ELR (cell line): Measurements from ENCODE around the gene PRIMA1.
"Not testable (repeated sequence)": the region's sequence is repeated elsewhere in the genome, so short reads cannot be mapped to it uniquely, and the experiment has no call there.

Experiments
- DNase-seq: peaks from one replicate; pipeline ENCODE4 v3.0.0-alpha.2; 2015; ENCODE audit warnings: low read depth

The PRIMA1 gene

GRCh38 chr14:93788293-93788542 is at the start of gene PRIMA1:
Gene PRIMA1, minus strand, starts transcription at chr14:93788485. Its CDS starts 767 bp downstream, at chr14:93787718.
- DNase-seq = no peak

- DNase-seq = no peak
Measured at GRCh38 chr14:93834699-93835371, 46.5 kb upstream of the PRIMA1 start.

- DNase-seq = no peak
Measured at GRCh38 chr14:93832665-93833064, 44.4 kb upstream of the PRIMA1 start.

GRCh38 chr14:93832081-93832480 is 43.8 kb upstream of the PRIMA1 start:
- no peak for DNase-seq

GRCh38 chr14:93830753-93831461 is 42.6 kb upstream of the PRIMA1 start:
- DNase-seq = no peak

GRCh38 chr14:93829839-93830481 is 41.7 kb upstream of the PRIMA1 start:
- no peak for DNase-seq

GRCh38 chr14:93825235-93825553 is 36.9 kb upstream of the PRIMA1 start:
- no peak for DNase-seq

- DNase-seq = no peak
Measured at GRCh38 chr14:93824518-93825234, 36.4 kb upstream of the PRIMA1 start.

GRCh38 chr14:93824076-93824475 is 35.8 kb upstream of the PRIMA1 start:
- no peak for DNase-seq

- no peak for DNase-seq
Measured at GRCh38 chr14:93821051-93821450, 32.8 kb upstream of the PRIMA1 start.

GRCh38 chr14:93818857-93819256 is 30.6 kb upstream of the PRIMA1 start:
- no peak for DNase-seq

- no peak for DNase-seq
Measured at GRCh38 chr14:93811676-93812075, 23.4 kb upstream of the PRIMA1 start.

- DNase-seq = no peak
Measured at GRCh38 chr14:93811020-93811419, 22.7 kb upstream of the PRIMA1 start.

GRCh38 chr14:93809491-93810420 is 21.5 kb upstream of the PRIMA1 start:
- not testable (repeated sequence) for DNase-seq

GRCh38 chr14:93804654-93805053 is 16.4 kb upstream of the PRIMA1 start:
- no peak for DNase-seq

- DNase-seq = no peak
Measured at GRCh38 chr14:93803408-93804318, 15.4 kb upstream of the PRIMA1 start.

GRCh38 chr14:93799989-93800921 is 12.0 kb upstream of the PRIMA1 start:
- DNase-seq = peak; percentile 13

GRCh38 chr14:93799617-93799988 is 11.3 kb upstream of the PRIMA1 start:
- DNase-seq = no peak

- no peak for DNase-seq
Measured at GRCh38 chr14:93797536-93797935, 9.3 kb upstream of the PRIMA1 start.

- DNase-seq = no peak
Measured at GRCh38 chr14:93797071-93797470, 8.8 kb upstream of the PRIMA1 start.
